ENCODE results near the gene LMAN1L. TPM values are rescaled to one million over a fixed set of nuclear protein-coding genes. Genes with fewer than 3 reads are reported as not detected.

Gene LMAN1L
- polyA plus RNA-seq, 1 donor from 2014 or later: not detected

DNA sequence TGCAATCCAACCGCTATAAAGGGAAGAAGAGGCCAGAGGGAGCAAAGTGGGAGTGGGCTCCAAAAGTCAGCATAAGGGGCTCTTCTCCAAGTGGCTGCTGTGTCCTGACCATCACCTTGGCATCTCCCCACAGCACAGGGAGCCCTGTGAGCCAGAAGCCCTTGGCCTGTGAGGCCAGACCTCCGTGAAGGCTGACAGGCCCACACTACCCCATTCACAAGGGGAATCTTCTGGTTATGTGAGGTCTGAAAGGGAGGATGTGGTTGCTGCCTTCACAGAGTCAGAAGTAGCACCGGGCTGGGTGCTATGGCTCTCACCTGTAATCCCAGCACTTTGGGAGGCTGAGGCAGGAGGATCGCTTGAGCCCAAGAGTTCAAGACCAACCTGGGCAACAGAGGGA lies 32.9 kb downstream of the LMAN1L start:
- Histone ChIP-seq H4K20me1 (ENCODE audit: insufficient read depth) (no peaks in the 10 kb centered on the region), H3K36me3 (ENCODE audit: insufficient read depth, low read length) (no peaks in the 10 kb centered on the region), H3K79me2 (replicated peaks; ENCODE audit: insufficient read depth, low read length) (no peaks in the 10 kb centered on the region), H3K27me3 (ENCODE audit: insufficient read depth, low read depth, low read length) (no peaks in the 10 kb centered on the region), H3K9ac (ENCODE audit: low read length) (no peak overlapping the region), H3K9me3 (ENCODE audit: low read length) (no peaks in the 10 kb centered on the region), H3F3A (ENCODE audit: insufficient read depth, low read length, poor library complexity, severe bottlenecking) (no peaks in the 10 kb centered on the region), H3K4me2 (ENCODE audit: low read length) (no peak overlapping the region), H2AFZ (ENCODE audit: low read depth, low read length) (no peak overlapping the region), H3K9me2 (ENCODE audit: insufficient read depth, low read length) (no peaks in the 10 kb centered on the region), H3K27ac (ENCODE audit: low read length) (no peak overlapping the region), H3K4me3 (ENCODE audit: low read length) (no peak overlapping the region)
- TF ChIP-seq MXI1 (conservative IDR thresholded peaks at IDR 0.05; ENCODE audit: poor library complexity, severe bottlenecking) (no peak), TAF1 (IDR thresholded peaks at IDR 0.05; ENCODE audit: low read depth) (no peak), SMC3 (conservative IDR thresholded peaks at IDR 0.05; ENCODE audit: poor library complexity) (no peak), RAD21 (conservative IDR thresholded peaks at IDR 0.05) (no peak), EP300 (conservative IDR thresholded peaks at IDR 0.05; ENCODE audit: poor library complexity, severe bottlenecking) (no peak), EZH2 (IDR thresholded peaks at IDR 0.05; ENCODE audit: borderline replicate concordance, insufficient read depth, low read length, poor library complexity, severe bottlenecking) (no peak), POLR2AphosphoS5 (IDR thresholded peaks at IDR 0.05) (no peak)
- TF ChIP-seq, protein P1, sequence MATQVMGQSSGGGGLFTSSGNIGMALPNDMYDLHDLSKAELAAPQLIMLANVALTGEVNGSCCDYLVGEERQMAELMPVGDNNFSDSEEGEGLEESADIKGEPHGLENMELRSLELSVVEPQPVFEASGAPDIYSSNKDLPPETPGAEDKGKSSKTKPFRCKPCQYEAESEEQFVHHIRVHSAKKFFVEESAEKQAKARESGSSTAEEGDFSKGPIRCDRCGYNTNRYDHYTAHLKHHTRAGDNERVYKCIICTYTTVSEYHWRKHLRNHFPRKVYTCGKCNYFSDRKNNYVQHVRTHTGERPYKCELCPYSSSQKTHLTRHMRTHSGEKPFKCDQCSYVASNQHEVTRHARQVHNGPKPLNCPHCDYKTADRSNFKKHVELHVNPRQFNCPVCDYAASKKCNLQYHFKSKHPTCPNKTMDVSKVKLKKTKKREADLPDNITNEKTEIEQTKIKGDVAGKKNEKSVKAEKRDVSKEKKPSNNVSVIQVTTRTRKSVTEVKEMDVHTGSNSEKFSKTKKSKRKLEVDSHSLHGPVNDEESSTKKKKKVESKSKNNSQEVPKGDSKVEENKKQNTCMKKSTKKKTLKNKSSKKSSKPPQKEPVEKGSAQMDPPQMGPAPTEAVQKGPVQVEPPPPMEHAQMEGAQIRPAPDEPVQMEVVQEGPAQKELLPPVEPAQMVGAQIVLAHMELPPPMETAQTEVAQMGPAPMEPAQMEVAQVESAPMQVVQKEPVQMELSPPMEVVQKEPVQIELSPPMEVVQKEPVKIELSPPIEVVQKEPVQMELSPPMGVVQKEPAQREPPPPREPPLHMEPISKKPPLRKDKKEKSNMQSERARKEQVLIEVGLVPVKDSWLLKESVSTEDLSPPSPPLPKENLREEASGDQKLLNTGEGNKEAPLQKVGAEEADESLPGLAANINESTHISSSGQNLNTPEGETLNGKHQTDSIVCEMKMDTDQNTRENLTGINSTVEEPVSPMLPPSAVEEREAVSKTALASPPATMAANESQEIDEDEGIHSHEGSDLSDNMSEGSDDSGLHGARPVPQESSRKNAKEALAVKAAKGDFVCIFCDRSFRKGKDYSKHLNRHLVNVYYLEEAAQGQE (IDR thresholded peaks at IDR 0.05; ENCODE audit: borderline replicate concordance): no peak
- TF ChIP-seq, protein P2, sequence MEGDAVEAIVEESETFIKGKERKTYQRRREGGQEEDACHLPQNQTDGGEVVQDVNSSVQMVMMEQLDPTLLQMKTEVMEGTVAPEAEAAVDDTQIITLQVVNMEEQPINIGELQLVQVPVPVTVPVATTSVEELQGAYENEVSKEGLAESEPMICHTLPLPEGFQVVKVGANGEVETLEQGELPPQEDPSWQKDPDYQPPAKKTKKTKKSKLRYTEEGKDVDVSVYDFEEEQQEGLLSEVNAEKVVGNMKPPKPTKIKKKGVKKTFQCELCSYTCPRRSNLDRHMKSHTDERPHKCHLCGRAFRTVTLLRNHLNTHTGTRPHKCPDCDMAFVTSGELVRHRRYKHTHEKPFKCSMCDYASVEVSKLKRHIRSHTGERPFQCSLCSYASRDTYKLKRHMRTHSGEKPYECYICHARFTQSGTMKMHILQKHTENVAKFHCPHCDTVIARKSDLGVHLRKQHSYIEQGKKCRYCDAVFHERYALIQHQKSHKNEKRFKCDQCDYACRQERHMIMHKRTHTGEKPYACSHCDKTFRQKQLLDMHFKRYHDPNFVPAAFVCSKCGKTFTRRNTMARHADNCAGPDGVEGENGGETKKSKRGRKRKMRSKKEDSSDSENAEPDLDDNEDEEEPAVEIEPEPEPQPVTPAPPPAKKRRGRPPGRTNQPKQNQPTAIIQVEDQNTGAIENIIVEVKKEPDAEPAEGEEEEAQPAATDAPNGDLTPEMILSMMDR (IDR thresholded peaks at IDR 0.05; ENCODE audit: poor library complexity, severe bottlenecking): no peak

DNA sequence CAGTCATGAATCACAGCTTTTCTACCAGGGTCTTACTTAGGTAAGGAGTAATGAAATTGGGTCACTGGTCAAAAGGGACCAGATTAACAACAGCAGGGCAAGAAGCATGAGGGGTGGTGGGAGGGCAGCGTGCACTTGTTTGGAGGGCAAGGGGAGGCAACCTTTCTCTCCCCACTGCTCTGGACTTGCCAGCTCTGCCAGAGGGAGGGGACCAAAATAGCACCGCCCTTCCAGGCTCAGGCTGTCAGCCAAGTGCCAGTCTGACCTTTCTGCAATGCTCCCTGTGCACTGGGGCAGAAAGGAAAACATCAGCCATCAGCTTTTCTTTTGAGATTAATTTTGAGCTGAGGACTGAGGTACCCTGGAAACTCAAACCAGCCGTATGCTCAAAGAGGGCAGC lies 34.8 kb downstream of the LMAN1L start:
- no peaks in the 10 kb centered on the region for H4K20me1 ChIP-seq (ENCODE audit: insufficient read depth)
- no peaks in the 10 kb centered on the region for H3F3A ChIP-seq (ENCODE audit: insufficient read depth, low read length, poor library complexity, severe bottlenecking)
- H3K27ac ChIP-seq (ENCODE audit: low read length): no peak overlapping the region
- no peaks in the 10 kb centered on the region for H3K9me3 ChIP-seq (ENCODE audit: low read length)
- no peaks in the 10 kb centered on the region for H3K79me2 ChIP-seq (replicated peaks; ENCODE audit: insufficient read depth, low read length)
- no peak overlapping the region for H3K4me3 ChIP-seq (ENCODE audit: low read length)
- H3K36me3 ChIP-seq (ENCODE audit: insufficient read depth, low read length): no peaks in the 10 kb centered on the region
- H3K9ac ChIP-seq (ENCODE audit: low read length): no peak overlapping the region
- H2AFZ ChIP-seq (ENCODE audit: low read depth, low read length): no peak overlapping the region
- no peak overlapping the region for H3K4me2 ChIP-seq (ENCODE audit: low read length)
- H3K27me3 ChIP-seq (ENCODE audit: insufficient read depth, low read depth, low read length): no peaks in the 10 kb centered on the region
- no peaks in the 10 kb centered on the region for H3K9me2 ChIP-seq (ENCODE audit: insufficient read depth, low read length)
- TF ChIP-seq EZH2 (IDR thresholded peaks at IDR 0.05; ENCODE audit: borderline replicate concordance, insufficient read depth, low read length, poor library complexity, severe bottlenecking): no peak
- TF ChIP-seq, protein P1 (IDR thresholded peaks at IDR 0.05; ENCODE audit: borderline replicate concordance): no peak
- TF ChIP-seq, protein P2 (IDR thresholded peaks at IDR 0.05; ENCODE audit: poor library complexity, severe bottlenecking): no peak
- no peak for TF ChIP-seq TAF1 (IDR thresholded peaks at IDR 0.05; ENCODE audit: low read depth)
- TF ChIP-seq EP300 (conservative IDR thresholded peaks at IDR 0.05; ENCODE audit: poor library complexity, severe bottlenecking): no peak
- TF ChIP-seq RAD21 (conservative IDR thresholded peaks at IDR 0.05): no peak
- TF ChIP-seq SMC3 (conservative IDR thresholded peaks at IDR 0.05; ENCODE audit: poor library complexity): no peak
- TF ChIP-seq POLR2AphosphoS5 (IDR thresholded peaks at IDR 0.05): no peak
- TF ChIP-seq MXI1 (conservative IDR thresholded peaks at IDR 0.05; ENCODE audit: poor library complexity, severe bottlenecking): no peak

Measured in neural cell (in vitro differentiated cells).